BLaER1 (cell line): ENCODE measurements around the gene FSIP1.
"Not testable (repeated sequence)": the region's sequence is repeated elsewhere in the genome, so short reads cannot be mapped to it uniquely, and the experiment has no call there.

Experiments
- H3K27ac ChIP-seq: shearing (Covaris generic); formaldehyde crosslinking; 2 replicates; pipeline ENCODE4 v1.8.1; 2022
- H3K27me3 ChIP-seq: shearing (Covaris generic); formaldehyde crosslinking; 2 replicates; pipeline ENCODE4 v1.8.1; 2022
- H3K36me3 ChIP-seq: shearing (Covaris generic); formaldehyde crosslinking; 2 replicates; pipeline ENCODE4 v1.8.1; 2022
- H3K4me1 ChIP-seq: shearing (Covaris generic); formaldehyde crosslinking; 2 replicates; pipeline ENCODE4 v1.8.1; 2022
- H3K4me2 ChIP-seq: shearing (Covaris generic); formaldehyde crosslinking; 2 replicates; pipeline ENCODE4 v1.8.1; 2022
- H3K4me3 ChIP-seq: shearing (Covaris generic); formaldehyde crosslinking; 2 replicates; pipeline ENCODE4 v1.8.1; 2022
- H3K9ac ChIP-seq: shearing (Covaris generic); formaldehyde crosslinking; 2 replicates; pipeline ENCODE4 v1.8.1; 2022
- H3K9me3 ChIP-seq: shearing (Covaris generic); formaldehyde crosslinking; 2 replicates; pipeline ENCODE4 v1.8.1; 2022
- H4K20me1 ChIP-seq: shearing (Covaris generic); formaldehyde crosslinking; 2 replicates; pipeline ENCODE4 v1.8.1; 2022
- Cebpa-rat ChIP-seq: shearing (Covaris generic); IDR thresholded peaks from 2 replicates; pipeline ENCODE4 v1.8.1; 2022

The FSIP1 gene

GRCh38 chr15:39782441-39783138, at the start of gene FSIP1:
Gene FSIP1, minus strand, starts transcription at chr15:39782841. Its CDS starts 6,317 bp downstream, at chr15:39776524.
- no peaks in the 10 kb centered on the region for H3K27me3 ChIP-seq
- no peaks in the 10 kb centered on the region for H4K20me1 ChIP-seq
- H3K9me3 ChIP-seq = no peaks in the 10 kb centered on the region
- peak within 1 kb of the TSS; percentile 80 for H3K4me3 ChIP-seq
- TF ChIP-seq Cebpa-rat = no peak
- peak within 1 kb of the TSS; percentile 90 for H3K4me2 ChIP-seq
- H3K27ac ChIP-seq = peak within 1 kb of the TSS; percentile 77
- H3K9ac ChIP-seq = peak within 1 kb of the TSS; percentile 83
- H3K4me1 ChIP-seq = peaks cover 50% of the 10 kb centered on the region
- no peaks in the 10 kb centered on the region for H3K36me3 ChIP-seq

- no peaks in the 10 kb centered on the region for H3K27me3 ChIP-seq
- no peak overlapping the region for H3K4me3 ChIP-seq
- H3K9me3 ChIP-seq = peaks cover 30% of the 10 kb centered on the region
- H3K36me3 ChIP-seq = peaks cover 47% of the 10 kb centered on the region
- H4K20me1 ChIP-seq = peaks cover 99% of the 10 kb centered on the region
- no peak for TF ChIP-seq Cebpa-rat
- peaks cover 6% of the 10 kb centered on the region; the same call in 1 of the 2 replicates for H3K4me1 ChIP-seq
- no peak overlapping the region for H3K27ac ChIP-seq
- no peak overlapping the region for H3K4me2 ChIP-seq
- no peak overlapping the region for H3K9ac ChIP-seq
These were observed 47.5 kb upstream of the FSIP1 start for GRCh38 chr15:39830166-39830565.

GRCh38 chr15:39828374-39828931, 45.8 kb upstream of the FSIP1 start:
- no peaks in the 10 kb centered on the region for H3K27me3 ChIP-seq
- peaks cover 99% of the 10 kb centered on the region for H4K20me1 ChIP-seq
- H3K9me3 ChIP-seq = peaks cover 46% of the 10 kb centered on the region
- peaks cover 63% of the 10 kb centered on the region for H3K36me3 ChIP-seq
- no peak overlapping the region for H3K4me3 ChIP-seq
- peaks cover 6% of the 10 kb centered on the region; the same call in 1 of the 2 replicates for H3K4me1 ChIP-seq
- H3K27ac ChIP-seq = no peak overlapping the region
- TF ChIP-seq Cebpa-rat = no peak
- no peak overlapping the region for H3K4me2 ChIP-seq
- no peak overlapping the region for H3K9ac ChIP-seq

- no peak for TF ChIP-seq Cebpa-rat
- Histone ChIP-seq H3K36me3 (peaks cover 53% of the 10 kb centered on the region), H4K20me1 (peaks cover 99% of the 10 kb centered on the region), H3K4me3 (no peak overlapping the region), H3K9ac (no peak overlapping the region), H3K27ac (no peak overlapping the region), H3K4me1 (peaks cover 6% of the 10 kb centered on the region; the same call in 1 of the 2 replicates), H3K27me3 (no peaks in the 10 kb centered on the region), H3K4me2 (no peak overlapping the region), H3K9me3 (peaks cover 35% of the 10 kb centered on the region)
These were observed 44.3 kb upstream of the FSIP1 start for GRCh38 chr15:39826975-39827374.

GRCh38 chr15:39823634-39824033, 41.0 kb upstream of the FSIP1 start:
- Histone ChIP-seq H3K9ac (no peak overlapping the region), H3K4me1 (no peaks in the 10 kb centered on the region), H3K4me2 (no peak overlapping the region), H3K4me3 (no peak overlapping the region), H3K9me3 (peaks cover 35% of the 10 kb centered on the region), H3K27ac (no peak overlapping the region), H4K20me1 (peaks cover 99% of the 10 kb centered on the region), H3K36me3 (peaks cover 46% of the 10 kb centered on the region), H3K27me3 (no peaks in the 10 kb centered on the region)
- no peak for TF ChIP-seq Cebpa-rat

GRCh38 chr15:39820050-39820602, 37.5 kb upstream of the FSIP1 start:
- H3K9ac ChIP-seq = no peak overlapping the region
- H3K9me3 ChIP-seq = peaks cover 16% of the 10 kb centered on the region
- peaks cover 19% of the 10 kb centered on the region for H3K36me3 ChIP-seq
- H3K27ac ChIP-seq = no peak overlapping the region
- no peak overlapping the region for H3K4me2 ChIP-seq
- H3K27me3 ChIP-seq = no peaks in the 10 kb centered on the region
- TF ChIP-seq Cebpa-rat = no peak
- H3K4me3 ChIP-seq = no peak overlapping the region
- H3K4me1 ChIP-seq = peaks cover 9% of the 10 kb centered on the region
- peaks cover 100% of the 10 kb centered on the region for H4K20me1 ChIP-seq

GRCh38 chr15:39819533-39819932, 36.9 kb upstream of the FSIP1 start:
- Histone ChIP-seq H3K9ac (no peak overlapping the region), H3K9me3 (peaks cover 11% of the 10 kb centered on the region), H3K27ac (no peak overlapping the region), H3K4me1 (peaks cover 15% of the 10 kb centered on the region), H4K20me1 (peaks cover 100% of the 10 kb centered on the region), H3K4me2 (no peak overlapping the region), H3K27me3 (no peaks in the 10 kb centered on the region), H3K4me3 (no peak overlapping the region), H3K36me3 (peaks cover 19% of the 10 kb centered on the region)
- no peak for TF ChIP-seq Cebpa-rat

GRCh38 chr15:39817892-39818291, 35.3 kb upstream of the FSIP1 start:
- Histone ChIP-seq H4K20me1 (peaks cover 100% of the 10 kb centered on the region), H3K4me3 (no peak overlapping the region), H3K9me3 (no peaks in the 10 kb centered on the region), H3K36me3 (peaks cover 9% of the 10 kb centered on the region), H3K9ac (no peak overlapping the region), H3K4me2 (no peak overlapping the region), H3K27ac (no peak overlapping the region), H3K4me1 (peaks cover 16% of the 10 kb centered on the region), H3K27me3 (no peaks in the 10 kb centered on the region)
- no peak for TF ChIP-seq Cebpa-rat

- no peak overlapping the region for H3K4me3 ChIP-seq
- no peak overlapping the region for H3K4me2 ChIP-seq
- TF ChIP-seq Cebpa-rat = no peak
- H3K27me3 ChIP-seq = no peaks in the 10 kb centered on the region
- H3K9me3 ChIP-seq = no peaks in the 10 kb centered on the region
- peaks cover 16% of the 10 kb centered on the region for H3K4me1 ChIP-seq
- H4K20me1 ChIP-seq = peaks cover 99% of the 10 kb centered on the region
- H3K27ac ChIP-seq = no peak overlapping the region
- H3K36me3 ChIP-seq = peaks cover 9% of the 10 kb centered on the region
- H3K9ac ChIP-seq = no peak overlapping the region
These were observed 31.8 kb upstream of the FSIP1 start for GRCh38 chr15:39814489-39814888.

GRCh38 chr15:39812651-39813050, 30.0 kb upstream of the FSIP1 start:
- Histone ChIP-seq H4K20me1 (peaks cover 99% of the 10 kb centered on the region), H3K36me3 (peaks cover 16% of the 10 kb centered on the region), H3K4me1 (peaks cover 16% of the 10 kb centered on the region)
- H3K4me3 ChIP-seq, H3K9ac ChIP-seq, H3K4me2 ChIP-seq, H3K27ac ChIP-seq, H3K9me3 ChIP-seq, H3K27me3 ChIP-seq: not testable (repeated sequence)
